OCI-LY1 (cell line): ENCODE results near the gene TACR1.

Experiments
- H2AFZ ChIP-seq: fragments of 200-600 bp; sonication (generic), shearing (Covaris generic); 2 replicates; pipeline ENCODE4 v1.6.0; 2014; ENCODE audit warnings: antibody characterized with exemption, mild to moderate bottlenecking, low read length
- H3F3A ChIP-seq: fragments of 200-600 bp; sonication (generic), shearing (Covaris generic); 2 replicates; pipeline ENCODE4 v1.6.0; 2014; ENCODE audit warnings: mild to moderate bottlenecking, antibody characterized with exemption, low read length, moderate library complexity; ENCODE audit not compliant: insufficient read depth
- H3K27ac ChIP-seq: fragments of 200-600 bp; sonication (generic); 2 replicates; pipeline ENCODE4 v1.5.1; 2014; ENCODE audit warnings: low read length, mixed run types, mild to moderate bottlenecking, low read depth; ENCODE audit not compliant: poor library complexity, severe bottlenecking
- H3K27me3 ChIP-seq: fragments of 200-600 bp; sonication (generic); 2 replicates; pipeline ENCODE4 v1.6.0; 2014; ENCODE audit warnings: antibody characterized with exemption, mild to moderate bottlenecking, low read length, moderate library complexity; ENCODE audit not compliant: insufficient read depth
- H3K36me3 ChIP-seq: fragments of 200-600 bp; sonication (generic); 2 replicates; pipeline ENCODE4 v1.6.1; 2014; ENCODE audit warnings: mild to moderate bottlenecking, antibody characterized with exemption, low read length, moderate library complexity, mixed read lengths; ENCODE audit not compliant: insufficient read depth
- H3K4me1 ChIP-seq: fragments of 200-600 bp; sonication (generic); 2 replicates; pipeline ENCODE4 v1.5.1; 2014; ENCODE audit warnings: mild to moderate bottlenecking, low read length, moderate library complexity; ENCODE audit not compliant: insufficient read depth, severe bottlenecking
- H3K4me2 ChIP-seq: fragments of 200-600 bp; sonication (generic), shearing (Covaris generic); 2 replicates; pipeline ENCODE4 v1.6.1; 2014; ENCODE audit warnings: low read length
- H3K4me3 ChIP-seq: fragments of 200-600 bp; sonication (generic); 2 replicates; pipeline ENCODE4 v1.5.1; 2014; ENCODE audit warnings: low read length, low read depth, mild to moderate bottlenecking, mixed read lengths; ENCODE audit not compliant: poor library complexity, severe bottlenecking
- H3K79me2 ChIP-seq: fragments of 200-600 bp; shearing (Covaris generic); 2 replicates; pipeline ENCODE4 v1.6.1; 2016; ENCODE audit warnings: mixed run types, low read length, mixed read lengths; ENCODE audit not compliant: insufficient read depth
- H3K9ac ChIP-seq: fragments of 200-600 bp; sonication (generic), shearing (Covaris generic); 2 replicates; pipeline ENCODE4 v1.6.1; 2014; ENCODE audit warnings: mild to moderate bottlenecking, low read length, mixed read lengths
- H3K9me2 ChIP-seq: fragments of 200-600 bp; sonication (generic), shearing (Covaris generic); 2 replicates; pipeline ENCODE4 v1.6.1; 2014; ENCODE audit warnings: low read depth, mild to moderate bottlenecking, low read length, mixed read lengths
- H3K9me3 ChIP-seq: fragments of 200-600 bp; shearing (Covaris generic); 2 replicates; pipeline ENCODE4 v1.6.1; 2014; ENCODE audit warnings: low read length, mixed read lengths
- H4K20me1 ChIP-seq: fragments of 200-600 bp; sonication (generic), shearing (Covaris generic); 2 replicates; pipeline ENCODE4 v1.6.0; 2016; ENCODE audit warnings: mild to moderate bottlenecking, low read length; ENCODE audit not compliant: insufficient read depth
- CTCF ChIP-seq: fragments of 200-600 bp; sonication (generic), shearing (Covaris generic); IDR thresholded peaks from 2 replicates; pipeline ENCODE4 v1.5.1; 2017; ENCODE audit warnings: mild to moderate bottlenecking, antibody characterized with exemption, low read length, moderate library complexity, mixed read lengths
- EZH2 ChIP-seq: fragments of 200-600 bp; sonication (generic), shearing (Covaris generic); IDR thresholded peaks from 2 replicates; pipeline ENCODE4 v1.8.0; 2017; ENCODE audit warnings: borderline replicate concordance, mixed run types, mild to moderate bottlenecking, antibody characterized with exemption, low read length, moderate library complexity, mixed read lengths

Gene TACR1

DNA sequence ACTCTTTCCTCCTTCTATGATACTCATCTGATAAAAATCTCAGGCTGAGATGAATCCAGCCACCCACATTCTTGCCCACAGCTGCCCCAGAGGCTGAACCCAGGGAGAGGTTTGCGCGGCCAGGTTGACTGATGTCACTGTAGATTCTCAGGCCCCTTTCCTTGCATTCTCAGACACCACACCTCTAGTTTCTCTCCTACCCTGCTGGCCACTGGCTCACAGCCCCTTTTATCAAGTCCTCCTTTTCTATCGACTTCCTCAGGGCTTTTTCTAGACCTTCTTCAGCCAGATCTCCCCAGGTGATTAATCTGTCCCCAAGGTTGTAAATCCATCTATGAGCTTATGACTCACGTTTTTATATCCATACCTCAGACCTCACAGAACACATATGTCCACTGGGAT lies 99.8 kb downstream of the TACR1 start:
- TF ChIP-seq CTCF = no peak
- TF ChIP-seq EZH2 = no peak
- Histone ChIP-seq H3F3A (no peaks in the 10 kb centered on the region), H3K4me2 (no peak overlapping the region)

GRCh38 chr2:75098856-75099255 lies 100.5 kb downstream of the TACR1 start:
- Histone ChIP-seq H4K20me1 (no peaks in the 10 kb centered on the region), H3K36me3 (no peaks in the 10 kb centered on the region), H3K27me3 (no peaks in the 10 kb centered on the region), H3K9me3 (no peaks in the 10 kb centered on the region), H3F3A (no peaks in the 10 kb centered on the region), H3K4me2 (no peak overlapping the region), H2AFZ (no peak overlapping the region), H3K27ac (no peak overlapping the region), H3K4me1 (no peaks in the 10 kb centered on the region), H3K9me2 (no peaks in the 10 kb centered on the region), H3K79me2 (no peaks in the 10 kb centered on the region), H3K9ac (no peak overlapping the region), H3K4me3 (no peak overlapping the region)
- TF ChIP-seq EZH2 (no peak), CTCF (peak; percentile 46)

More for the DNA sequence above, 99.8 kb downstream of the TACR1 start:
- Histone ChIP-seq H3K9me2 (no peaks in the 10 kb centered on the region), H4K20me1 (no peaks in the 10 kb centered on the region), H3K4me3 (no peak overlapping the region), H3K36me3 (no peaks in the 10 kb centered on the region), H3K79me2 (no peaks in the 10 kb centered on the region), H3K9me3 (no peaks in the 10 kb centered on the region), H3K27ac (no peak overlapping the region), H2AFZ (no peak overlapping the region), H3K27me3 (no peaks in the 10 kb centered on the region), H3K9ac (no peak overlapping the region), H3K4me1 (no peaks in the 10 kb centered on the region)

DNA sequence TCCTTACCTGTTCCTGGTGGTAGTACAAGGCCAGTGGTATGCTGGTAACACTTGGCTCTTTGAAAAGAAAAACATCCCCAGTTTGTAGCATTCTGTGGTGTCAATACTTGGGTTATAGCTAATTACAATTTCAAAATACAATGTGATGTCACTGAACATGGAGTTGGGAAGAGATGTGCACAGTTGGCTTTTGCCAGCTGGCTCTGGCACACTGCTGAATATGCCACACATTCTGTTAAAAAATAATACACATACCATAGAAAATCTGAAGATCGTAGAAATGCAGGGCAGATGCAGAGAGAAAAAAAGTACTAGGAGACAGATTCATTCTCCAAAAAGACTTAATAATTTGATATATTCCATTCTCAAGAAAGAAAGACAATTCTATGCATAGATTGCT lies 101.5 kb downstream of the TACR1 start:
- H3K4me3 ChIP-seq = no peak overlapping the region
- H3K36me3 ChIP-seq = no peaks in the 10 kb centered on the region
- TF ChIP-seq CTCF (no peak), EZH2 (no peak)
- no peaks in the 10 kb centered on the region for H4K20me1 ChIP-seq
- H3K9ac ChIP-seq = no peak overlapping the region
- H3K27ac ChIP-seq = no peak overlapping the region
- no peak overlapping the region for H2AFZ ChIP-seq
- H3K9me2 ChIP-seq = no peaks in the 10 kb centered on the region
- H3K27me3 ChIP-seq = no peaks in the 10 kb centered on the region
- H3K4me1 ChIP-seq = no peaks in the 10 kb centered on the region
- H3K4me2 ChIP-seq = no peak overlapping the region
- no peaks in the 10 kb centered on the region for H3K79me2 ChIP-seq
- no peaks in the 10 kb centered on the region for H3F3A ChIP-seq
- no peaks in the 10 kb centered on the region for H3K9me3 ChIP-seq
